ACC112 (cell line): Measurements from ENCODE around the gene PTPRN2.

Source experiments
- H2AFZ ChIP-seq: fragments of 200-600 bp; sonication (generic); one replicate; pipeline ENCODE4 v1.6.0; 2017; ENCODE audit warnings: antibody characterized with exemption, low read length; ENCODE audit not compliant: unreplicated experiment
- H3K27ac ChIP-seq: fragments of 200-600 bp; sonication (generic); 2 replicates; pipeline ENCODE4 v1.5.1; 2014; ENCODE audit warnings: low read depth, mild to moderate bottlenecking, antibody characterized with exemption, low read length, moderate library complexity
- H3K27me3 ChIP-seq: fragments of 200-600 bp; sonication (generic); 2 replicates; pipeline ENCODE4 v1.6.1; 2014; ENCODE audit warnings: mild to moderate bottlenecking, antibody characterized with exemption, low read length, moderate library complexity, mixed read lengths; ENCODE audit not compliant: insufficient read depth
- H3K36me3 ChIP-seq: fragments of 200-600 bp; sonication (generic); 2 replicates; pipeline ENCODE4 v1.6.1; 2016; ENCODE audit warnings: mild to moderate bottlenecking, antibody characterized with exemption, low read length, moderate library complexity, mixed read lengths; ENCODE audit not compliant: insufficient read depth
- H3K4me1 ChIP-seq: fragments of 200-600 bp; sonication (generic); one replicate; pipeline ENCODE4 v1.6.1; 2016; ENCODE audit warnings: low read length, mixed read lengths; ENCODE audit not compliant: insufficient read depth, unreplicated experiment, control insufficient read depth
- H3K4me3 ChIP-seq: fragments of 200-600 bp; sonication (generic); 2 replicates; pipeline ENCODE4 v1.5.1; 2014; ENCODE audit warnings: mild to moderate bottlenecking, low read depth, low read length
- H3K79me2 ChIP-seq: fragments of 200-600 bp; sonication (generic); one replicate; pipeline ENCODE4 v1.6.0; 2016; ENCODE audit warnings: low read length; ENCODE audit not compliant: control insufficient read depth, unreplicated experiment, insufficient read depth

The PTPRN2 gene

DNA sequence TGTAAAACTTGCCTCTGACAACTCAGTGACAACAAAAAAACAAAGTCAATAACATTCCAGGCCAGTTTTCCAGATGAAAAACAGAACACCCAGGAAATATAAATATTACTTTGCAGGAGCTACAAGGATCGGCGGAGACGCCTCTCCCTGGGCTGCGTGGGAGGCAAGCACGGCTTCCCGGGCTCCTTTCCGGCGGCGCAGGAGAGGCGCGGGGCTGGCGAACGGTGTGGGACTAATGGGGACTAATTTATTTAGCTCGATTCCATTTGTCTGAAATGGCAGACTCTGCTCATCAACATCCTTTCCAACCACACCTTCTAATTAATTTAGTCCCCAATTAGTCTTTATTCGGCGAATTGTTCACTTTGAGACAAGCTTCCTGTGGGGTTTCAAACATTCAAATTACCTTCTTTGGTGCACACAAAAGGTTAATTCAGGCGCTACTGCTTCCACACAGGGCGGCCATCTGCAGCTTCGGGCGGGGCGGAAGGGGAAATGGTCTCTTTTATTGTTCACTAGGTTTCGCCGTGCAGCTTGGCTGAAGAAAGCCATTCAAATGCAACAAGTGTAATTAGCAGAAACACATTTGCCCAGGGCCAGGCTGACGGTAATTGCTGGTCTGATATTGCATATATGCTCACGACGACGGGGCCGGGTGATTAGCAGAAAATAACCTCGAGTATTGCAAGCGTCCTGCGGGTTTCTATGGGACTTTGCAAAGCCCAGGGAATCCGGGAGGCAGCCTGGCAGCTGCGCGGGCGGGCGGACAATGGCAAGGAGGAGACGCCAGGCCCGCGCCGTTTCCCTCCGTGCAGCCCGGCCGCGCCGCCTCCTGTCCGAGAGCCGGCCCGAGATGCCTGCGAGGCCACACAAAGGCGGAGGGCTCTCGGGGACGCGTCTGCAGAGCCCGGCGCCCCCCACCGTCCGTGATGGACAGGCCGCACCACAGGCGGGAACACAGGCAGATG is 270.1 kb downstream of the PTPRN2 start:
- no peaks in the 10 kb centered on the region for H3K79me2 ChIP-seq
- no peak overlapping the region for H3K4me3 ChIP-seq
- H3K27me3 ChIP-seq, result no peaks in the 10 kb centered on the region
- H3K4me1 ChIP-seq, result no peaks in the 10 kb centered on the region
- H2AFZ ChIP-seq, result no peak overlapping the region
- H3K27ac ChIP-seq, result no peak overlapping the region
- H3K36me3 ChIP-seq, result no peaks in the 10 kb centered on the region

GRCh38 chr7:158316466-158317031 is 271.1 kb downstream of the PTPRN2 start:
- H3K27me3 ChIP-seq, result no peaks in the 10 kb centered on the region

DNA sequence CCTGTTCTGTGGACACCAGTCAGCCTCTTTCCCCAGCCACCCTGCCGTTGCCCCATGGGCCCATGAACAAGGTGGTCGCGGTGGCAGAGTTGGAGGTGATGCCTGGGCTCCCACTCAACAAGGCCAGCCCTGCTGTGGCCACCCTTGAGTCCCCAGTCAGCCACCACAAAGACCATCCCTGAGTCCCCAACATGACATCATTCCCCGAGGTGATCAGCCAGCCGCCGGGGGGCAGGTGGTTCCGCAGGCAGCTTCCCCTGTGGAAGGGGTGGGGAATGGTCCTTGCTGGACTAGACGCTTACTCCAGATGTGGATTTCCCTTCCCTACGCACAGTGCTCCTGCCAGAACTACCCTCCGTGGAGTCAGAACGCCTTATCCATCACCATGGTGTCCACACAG is 271.7 kb downstream of the PTPRN2 start:
- Histone ChIP-seq H3K36me3 (no peaks in the 10 kb centered on the region), H3K4me3 (no peak overlapping the region), H3K4me1 (no peaks in the 10 kb centered on the region), H3K27ac (no peak overlapping the region), H3K27me3 (no peaks in the 10 kb centered on the region), H2AFZ (no peak overlapping the region), H3K79me2 (no peaks in the 10 kb centered on the region)

More at GRCh38 chr7:158316466-158317031, 271.1 kb downstream of the PTPRN2 start:
- Histone ChIP-seq H3K27ac (no peak overlapping the region), H3K36me3 (no peaks in the 10 kb centered on the region), H3K4me3 (no peak overlapping the region), H2AFZ (no peak overlapping the region), H3K4me1 (no peaks in the 10 kb centered on the region), H3K79me2 (no peaks in the 10 kb centered on the region)

GRCh38 chr7:158315326-158315725 is 272.3 kb downstream of the PTPRN2 start:
- Histone ChIP-seq H3K4me1 (no peaks in the 10 kb centered on the region), H3K79me2 (no peaks in the 10 kb centered on the region), H3K4me3 (no peak overlapping the region), H3K36me3 (no peaks in the 10 kb centered on the region), H3K27ac (no peak overlapping the region), H3K27me3 (no peaks in the 10 kb centered on the region), H2AFZ (no peak overlapping the region)

DNA sequence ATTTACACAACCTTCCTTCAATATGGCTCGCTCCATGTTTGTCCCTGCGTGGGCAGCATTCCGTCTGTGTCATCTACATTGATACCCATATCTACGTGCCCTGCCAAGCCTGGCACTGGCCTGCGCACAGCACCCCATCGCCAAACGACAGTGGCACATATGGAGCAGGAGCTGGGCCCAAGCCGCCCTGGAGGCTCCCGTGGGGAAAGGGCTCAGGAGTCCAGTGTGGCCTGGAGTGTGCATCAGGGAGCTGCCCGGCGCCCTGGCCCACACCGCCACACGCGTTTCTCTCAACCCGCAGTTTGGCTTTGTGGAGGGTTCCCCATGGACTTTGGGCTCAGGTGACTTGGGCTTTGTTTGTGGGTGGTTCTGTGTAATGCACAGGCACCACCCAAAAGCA is 273.2 kb downstream of the PTPRN2 start:
- no peaks in the 10 kb centered on the region for H3K27me3 ChIP-seq
- no peak overlapping the region for H3K27ac ChIP-seq
- H2AFZ ChIP-seq, result no peak overlapping the region
- no peaks in the 10 kb centered on the region for H3K36me3 ChIP-seq
- H3K4me3 ChIP-seq, result no peak overlapping the region
- no peaks in the 10 kb centered on the region for H3K4me1 ChIP-seq
- H3K79me2 ChIP-seq, result no peaks in the 10 kb centered on the region

DNA sequence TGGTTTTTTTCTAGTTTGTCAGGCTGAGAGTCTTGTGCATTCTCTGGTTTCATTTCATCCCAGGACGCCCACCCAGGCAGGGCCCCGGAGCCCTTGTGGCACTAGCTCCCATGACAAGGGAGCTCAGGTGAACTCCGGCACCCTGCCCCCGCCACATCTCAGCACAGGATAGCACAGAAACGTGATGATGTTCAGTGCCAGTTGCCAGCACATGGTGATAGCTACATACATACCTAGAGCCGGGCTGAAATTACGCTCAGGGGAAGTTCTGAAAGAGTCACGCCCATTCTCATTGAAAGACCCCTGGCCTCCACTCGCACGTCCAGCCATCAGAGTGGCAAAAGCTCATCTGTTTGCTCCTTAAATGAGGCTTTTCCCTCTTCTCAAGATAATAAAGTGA is 273.7 kb downstream of the PTPRN2 start:
- Histone ChIP-seq H3K4me3 (no peak overlapping the region), H3K36me3 (no peaks in the 10 kb centered on the region), H3K79me2 (no peaks in the 10 kb centered on the region), H2AFZ (no peak overlapping the region), H3K27me3 (no peaks in the 10 kb centered on the region), H3K27ac (no peak overlapping the region), H3K4me1 (no peaks in the 10 kb centered on the region)

DNA sequence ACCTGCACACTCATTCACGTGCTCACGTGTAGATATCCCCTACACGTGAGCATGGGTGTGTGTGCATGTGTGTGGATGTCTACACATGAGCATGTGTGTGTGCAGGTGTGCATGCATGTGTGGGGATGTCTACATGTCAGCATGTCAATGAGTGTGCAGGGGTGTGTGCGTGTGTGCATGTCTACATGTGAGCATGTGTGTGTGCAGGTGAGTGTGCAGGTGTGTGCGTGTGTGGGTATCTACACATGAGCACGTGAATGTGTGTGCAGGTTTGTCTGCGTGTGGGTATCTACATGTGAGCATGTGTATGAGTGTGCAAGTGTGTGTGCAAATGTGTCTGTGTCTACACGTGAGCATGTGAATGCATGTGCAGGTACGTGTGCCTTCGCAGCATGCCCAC is 274.8 kb downstream of the PTPRN2 start:
- H3K27me3 ChIP-seq, result no peaks in the 10 kb centered on the region
- H3K4me1 ChIP-seq, result no peaks in the 10 kb centered on the region
- H3K79me2 ChIP-seq, result no peaks in the 10 kb centered on the region
- H3K4me3 ChIP-seq, result no peak overlapping the region
- H2AFZ ChIP-seq, result no peak overlapping the region
- H3K27ac ChIP-seq, result no peak overlapping the region
- no peaks in the 10 kb centered on the region for H3K36me3 ChIP-seq

DNA sequence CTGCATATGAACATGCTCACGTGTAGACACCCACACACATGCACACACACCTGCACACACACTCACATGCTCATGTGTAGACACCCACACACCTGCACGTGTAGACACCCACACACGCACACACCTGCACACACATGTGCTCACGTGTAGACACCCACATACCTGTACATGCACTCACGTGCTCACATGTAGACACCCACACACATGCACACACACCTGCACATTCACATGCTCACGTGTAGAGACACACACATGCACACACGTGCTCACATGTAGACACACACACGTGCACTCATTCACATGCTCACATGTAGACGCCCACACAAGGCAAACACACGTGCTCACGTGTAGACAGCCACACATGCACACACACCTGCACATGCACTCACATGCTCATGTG is 275.8 kb downstream of the PTPRN2 start:
- Histone ChIP-seq H3K27ac (no peak overlapping the region), H3K4me1 (no peaks in the 10 kb centered on the region), H3K79me2 (no peaks in the 10 kb centered on the region), H3K27me3 (no peaks in the 10 kb centered on the region), H3K4me3 (no peak overlapping the region), H3K36me3 (no peaks in the 10 kb centered on the region), H2AFZ (no peak overlapping the region)

GRCh38 chr7:158310924-158311666 is 276.5 kb downstream of the PTPRN2 start:
- Histone ChIP-seq H3K4me1 (no peaks in the 10 kb centered on the region), H2AFZ (no peak overlapping the region), H3K4me3 (no peak overlapping the region), H3K27me3 (no peaks in the 10 kb centered on the region), H3K79me2 (no peaks in the 10 kb centered on the region), H3K27ac (no peak overlapping the region), H3K36me3 (no peaks in the 10 kb centered on the region)

- Histone ChIP-seq H3K27ac (no peak overlapping the region), H3K79me2 (no peaks in the 10 kb centered on the region), H2AFZ (no peak overlapping the region), H3K4me1 (no peaks in the 10 kb centered on the region), H3K4me3 (no peak overlapping the region), H3K36me3 (no peaks in the 10 kb centered on the region), H3K27me3 (no peaks in the 10 kb centered on the region)
Observed at GRCh38 chr7:158309868-158310763, 277.5 kb downstream of the PTPRN2 start.
